GM18508 (cell line): ENCODE data around the gene MAML3.

Source experiments
- ATAC-seq: cut with Tn5 transposase; IDR thresholded peaks from one replicate; pipeline ENCODE4 v1.9.1; 2021; ENCODE audit warnings: moderate number of reproducible peaks; ENCODE audit not compliant: insufficient read depth, unreplicated experiment

MAML3 gene

GRCh38 chr4:140084385-140084784 is 69.6 kb downstream of the MAML3 start:
- no peak for ATAC-seq

- no peak for ATAC-seq
Observed at GRCh38 chr4:140082391-140082755, 71.6 kb downstream of the MAML3 start.

- ATAC-seq, result no peak
Observed at GRCh38 chr4:140081641-140082390, 72.2 kb downstream of the MAML3 start.

- ATAC-seq, result no peak
Observed at GRCh38 chr4:140080883-140081282, 73.1 kb downstream of the MAML3 start.

GRCh38 chr4:140078366-140078765 is 75.6 kb downstream of the MAML3 start:
- no peak for ATAC-seq

GRCh38 chr4:140076307-140076706 is 77.7 kb downstream of the MAML3 start:
- no peak for ATAC-seq

- ATAC-seq, result peak; percentile 79
Observed at GRCh38 chr4:140071806-140072205, 82.2 kb downstream of the MAML3 start.

- no peak for ATAC-seq
Observed at GRCh38 chr4:140070973-140071372, 83.0 kb downstream of the MAML3 start.

- ATAC-seq, result no peak
Observed at GRCh38 chr4:140070366-140070765, 83.6 kb downstream of the MAML3 start.

- no peak for ATAC-seq
Observed at GRCh38 chr4:140069066-140069465, 84.9 kb downstream of the MAML3 start.

- ATAC-seq, result no peak
Observed at GRCh38 chr4:140068271-140068670, 85.7 kb downstream of the MAML3 start.

- ATAC-seq, result no peak
Observed at GRCh38 chr4:140066031-140066930, 87.7 kb downstream of the MAML3 start.

- no peak for ATAC-seq
Observed at GRCh38 chr4:140065393-140065792, 88.6 kb downstream of the MAML3 start.

GRCh38 chr4:140061659-140062289 is 92.2 kb downstream of the MAML3 start:
- no peak for ATAC-seq

- ATAC-seq, result no peak
Observed at GRCh38 chr4:140061194-140061593, 92.8 kb downstream of the MAML3 start.

- no peak for ATAC-seq
Observed at GRCh38 chr4:140059159-140059558, 94.8 kb downstream of the MAML3 start.

GRCh38 chr4:140057701-140058100 is 96.3 kb downstream of the MAML3 start:
- ATAC-seq, result no peak

GRCh38 chr4:140056015-140056414 is 98.0 kb downstream of the MAML3 start:
- ATAC-seq, result no peak

- ATAC-seq, result no peak
Observed at GRCh38 chr4:140054861-140055260, 99.1 kb downstream of the MAML3 start.

GRCh38 chr4:140053185-140053584 is 100.8 kb downstream of the MAML3 start:
- no peak for ATAC-seq

GRCh38 chr4:140052050-140052449 is 101.9 kb downstream of the MAML3 start:
- ATAC-seq, result no peak
